Hepatocyte (in vitro differentiated cells): Measurements from ENCODE around the gene ZNF699.

Source experiments
- CTCF ChIP-seq: fragments of 200-600 bp; sonication (generic); IDR thresholded peaks from 2 replicates; pipeline ENCODE4 v1.5.1; 2016; ENCODE audit warnings: antibody characterized with exemption, mild to moderate bottlenecking; ENCODE audit not compliant: poor library complexity
- EZH2 ChIP-seq: fragments of 200-600 bp; sonication (generic); IDR thresholded peaks from 2 replicates; pipeline ENCODE4 v1.6.1; 2016; ENCODE audit warnings: antibody characterized with exemption, mild to moderate bottlenecking, borderline replicate concordance
- EZH2phosphoT487 ChIP-seq: fragments of 200-600 bp; sonication (generic); IDR thresholded peaks from one replicate; pipeline ENCODE4 v1.6.1; 2018; ENCODE audit warnings: antibody characterized with exemption, mild to moderate bottlenecking, low read depth, moderate library complexity; ENCODE audit not compliant: unreplicated experiment, severe bottlenecking

GRCh38 chr19:9306443-9306842 is 3.2 kb downstream of the ZNF699 start:
- TF ChIP-seq EZH2: no peak
- no peak for TF ChIP-seq CTCF
- TF ChIP-seq EZH2phosphoT487: no peak
